Dermis microvascular lymphatic vessel endothelial cell (primary cell): ENCODE measurements around the gene VASP. TPM values are rescaled to one million over a fixed set of nuclear protein-coding genes. Genes with fewer than 3 reads are reported as not detected.
"Not testable (repeated sequence)": the region's sequence is repeated elsewhere in the genome, so short reads cannot be mapped to it uniquely, and the experiment has no call there.

Source experiments
- DNase-seq, 2 donors: peaks; one replicate each; pipeline versions ENCODE4 v3.0.0 to v3.0.0-alpha.2; 2010; ENCODE audit warnings: low read depth in 2 of 2
- total RNA-seq: library from RNA; depleted of rRNA; stranded (reverse); fragments of >200 nt; gene quantifications from 2 replicates; pipeline ENCODE4 v1.2.1, GENCODE V29; 2014

Gene VASP
- total RNA-seq, 1 donor from 2014 or later = 71.5 TPM

DNA sequence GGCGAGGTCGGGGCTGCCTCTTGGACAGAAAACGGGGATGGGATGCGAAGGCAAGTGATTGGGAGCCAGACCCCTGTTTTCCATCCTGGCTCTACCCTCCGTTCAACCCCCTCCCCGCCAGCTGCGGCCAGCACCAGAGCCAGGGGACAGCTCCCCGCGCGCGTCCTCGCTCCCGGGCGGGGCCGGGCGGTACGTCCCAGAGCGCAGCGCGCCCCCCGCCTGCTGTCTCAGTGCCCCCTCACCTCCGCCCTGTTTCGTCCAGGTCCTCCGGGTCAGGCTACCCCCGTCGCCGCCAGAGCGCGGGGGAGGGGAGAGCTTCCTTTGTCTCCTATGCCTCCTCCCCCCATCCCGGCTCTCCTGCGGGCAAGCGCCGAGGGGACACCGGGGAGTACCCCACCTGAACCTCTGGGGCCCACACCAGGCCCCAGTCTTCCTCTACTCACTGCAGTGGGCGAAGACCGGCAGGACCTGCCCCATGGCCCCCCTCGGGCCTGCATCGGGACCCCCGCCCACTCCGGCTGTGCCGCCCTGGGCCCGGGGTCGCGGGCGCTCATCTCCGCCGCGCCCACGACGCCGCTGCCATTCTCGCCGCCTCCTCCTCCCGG, 10.8 kb upstream of the VASP start:
- peak in 1 of 2 donors; percentile 47 for DNase-seq

DNA sequence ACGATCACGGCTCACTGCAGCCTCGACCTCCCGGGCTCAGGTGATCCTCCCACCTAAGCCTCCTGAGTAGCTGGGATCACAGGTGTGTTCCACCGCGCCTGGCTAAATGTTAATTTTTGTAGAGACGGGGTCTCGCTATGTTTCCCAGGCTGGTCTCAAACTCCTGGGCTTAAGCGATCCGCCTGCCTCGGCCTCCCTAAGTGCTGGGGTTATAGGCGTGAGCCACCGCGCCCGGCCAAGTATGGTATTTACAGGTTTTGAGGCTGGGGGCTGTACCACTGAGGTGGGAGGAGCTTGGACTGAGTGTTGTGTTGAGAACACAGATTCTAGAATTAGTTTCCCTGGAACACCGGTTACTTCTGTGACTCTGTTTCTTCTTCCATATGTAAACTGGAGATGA, 9.5 kb upstream of the VASP start:
- DNase-seq = no peak

DNA sequence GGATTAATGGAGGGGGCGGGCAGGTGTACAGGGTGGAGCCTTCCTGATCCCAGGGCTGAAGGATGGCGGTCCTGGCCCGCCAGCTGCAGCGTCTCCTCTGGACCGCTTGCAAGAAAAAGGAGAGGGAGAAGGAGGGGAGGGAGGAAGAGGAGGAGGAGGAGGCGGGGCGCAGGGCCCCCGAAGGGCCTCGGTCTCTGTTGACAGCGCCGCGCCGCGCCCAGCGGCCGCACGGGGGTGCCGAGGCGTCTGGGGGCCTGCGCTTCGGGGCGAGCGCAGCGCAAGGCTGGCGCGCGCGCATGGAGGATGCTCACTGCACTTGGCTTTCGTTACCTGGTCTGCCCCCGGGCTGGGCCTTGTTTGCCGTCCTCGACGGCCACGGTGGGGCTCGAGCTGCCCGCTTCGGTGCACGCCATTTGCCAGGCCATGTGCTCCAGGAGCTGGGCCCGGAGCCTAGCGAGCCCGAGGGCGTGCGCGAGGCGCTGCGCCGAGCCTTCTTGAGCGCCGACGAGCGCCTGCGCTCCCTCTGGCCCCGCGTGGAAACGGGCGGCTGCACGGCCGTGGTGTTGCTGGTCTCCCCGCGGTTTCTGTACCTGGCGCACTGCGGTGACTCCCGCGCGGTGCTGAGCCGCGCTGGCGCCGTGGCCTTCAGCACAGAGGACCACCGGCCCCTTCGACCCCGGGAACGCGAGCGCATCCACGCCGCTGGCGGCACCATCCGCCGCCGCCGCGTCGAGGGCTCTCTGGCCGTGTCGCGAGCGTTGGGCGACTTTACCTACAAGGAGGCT, 8.7 kb upstream of the VASP start, which contains the start of gene PPM1N:
TSS of gene PPM1N (plus strand) at position 33 of the 785 bp plus-strand sequence. CDS start at position 63, 30 bp downstream.
- peak in 1 of 2 donors; percentile 31 for DNase-seq

DNA sequence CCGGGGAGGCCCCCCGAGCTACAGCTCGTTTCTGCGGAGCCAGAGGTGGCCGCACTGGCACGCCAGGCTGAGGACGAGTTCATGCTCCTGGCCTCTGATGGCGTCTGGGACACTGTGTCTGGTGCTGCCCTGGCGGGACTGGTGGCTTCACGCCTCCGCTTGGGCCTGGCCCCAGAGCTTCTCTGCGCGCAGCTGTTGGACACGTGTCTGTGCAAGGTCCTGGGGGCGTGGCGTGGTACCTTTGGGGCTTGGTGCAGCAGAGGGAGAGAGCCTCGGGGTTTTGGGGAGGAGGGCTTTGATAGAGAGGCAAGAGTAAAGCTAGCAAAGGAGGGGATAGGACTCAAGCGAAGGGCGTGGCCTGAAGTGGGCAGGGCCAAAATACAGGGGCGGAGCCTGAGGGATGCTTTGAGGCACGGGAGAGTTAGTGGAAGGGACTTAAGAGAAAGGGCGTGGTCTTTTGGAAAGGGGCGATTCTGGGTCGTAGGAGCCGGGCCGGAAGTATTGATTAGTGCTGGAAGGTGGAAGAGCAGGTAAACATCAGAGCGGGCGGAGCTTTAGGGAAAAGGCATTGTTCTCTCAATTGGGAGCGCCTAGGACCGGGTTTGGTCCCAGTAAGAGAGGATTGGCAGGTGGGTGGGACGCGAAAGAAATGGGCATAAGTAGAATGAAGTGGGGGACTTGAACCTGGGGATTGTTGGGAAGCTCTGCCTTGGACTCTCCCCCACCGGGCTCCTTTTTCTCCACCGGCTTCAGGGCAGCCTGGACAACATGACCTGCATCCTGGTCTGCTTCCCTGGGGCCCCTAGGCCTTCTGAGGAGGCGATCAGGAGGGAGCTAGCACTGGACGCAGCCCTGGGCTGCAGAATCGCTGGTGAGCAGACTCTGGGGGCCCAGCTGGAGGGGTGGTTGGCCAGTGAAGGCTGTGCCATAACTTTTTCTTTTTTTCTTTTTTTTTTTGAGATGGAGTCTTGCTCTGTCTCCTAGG, 7.8 kb upstream of the VASP start:
- DNase-seq = peak in 1 of 2 donors; percentile 29

DNA sequence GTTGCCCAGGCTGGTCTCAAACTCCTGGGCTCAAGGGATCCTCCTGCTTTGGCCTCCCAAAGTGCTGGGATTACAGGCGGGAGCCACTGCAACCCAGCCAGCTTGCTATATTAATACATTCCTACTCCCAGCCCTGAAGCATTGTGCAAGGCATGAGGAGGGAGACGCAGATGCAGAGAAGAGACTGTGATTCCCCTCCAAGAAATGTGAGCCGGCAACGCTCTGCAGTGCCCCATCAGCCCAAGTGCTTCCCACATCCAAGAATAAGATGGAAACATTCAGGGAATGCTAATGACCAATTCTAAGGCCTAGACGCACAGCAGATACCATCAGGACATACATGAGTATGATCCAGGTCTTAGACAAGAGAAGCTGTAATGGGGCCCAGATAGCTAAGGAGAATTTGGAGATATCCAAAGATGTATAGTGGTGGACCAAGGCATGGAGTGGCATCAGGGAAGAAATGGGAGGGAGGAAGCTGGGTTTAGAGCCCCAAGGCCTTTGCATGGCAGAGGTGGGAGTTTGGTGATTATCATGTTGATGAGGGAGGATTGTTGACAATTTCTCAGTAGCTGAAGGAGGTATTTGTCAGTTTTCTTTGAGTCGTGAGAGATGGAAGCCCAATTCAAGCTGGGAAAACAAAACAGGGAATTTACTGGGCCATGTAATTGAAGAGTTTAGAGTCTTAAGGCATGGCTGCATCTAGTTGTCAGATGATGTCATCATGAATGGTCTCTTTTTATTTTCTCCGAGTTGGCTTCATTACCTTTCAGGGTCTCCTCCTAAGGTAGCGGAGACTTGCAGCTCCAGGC, 6.2 kb upstream of the VASP start:
- DNase-seq = no peak

DNA sequence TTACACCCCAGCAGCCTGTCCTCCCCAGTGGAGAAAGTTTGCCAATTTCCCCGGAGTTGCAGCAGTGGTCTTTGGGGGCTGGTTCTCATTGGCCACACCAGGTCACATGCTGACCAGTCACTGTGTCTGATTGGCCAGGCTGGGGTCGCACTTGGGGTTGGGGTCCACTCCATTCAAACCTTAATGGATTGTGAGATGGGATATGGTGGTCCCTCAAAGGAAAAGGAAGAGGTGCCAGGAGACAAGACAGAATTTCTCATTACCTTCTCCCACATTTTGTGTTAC, 5.6 kb upstream of the VASP start:
- no peak for DNase-seq

DNA sequence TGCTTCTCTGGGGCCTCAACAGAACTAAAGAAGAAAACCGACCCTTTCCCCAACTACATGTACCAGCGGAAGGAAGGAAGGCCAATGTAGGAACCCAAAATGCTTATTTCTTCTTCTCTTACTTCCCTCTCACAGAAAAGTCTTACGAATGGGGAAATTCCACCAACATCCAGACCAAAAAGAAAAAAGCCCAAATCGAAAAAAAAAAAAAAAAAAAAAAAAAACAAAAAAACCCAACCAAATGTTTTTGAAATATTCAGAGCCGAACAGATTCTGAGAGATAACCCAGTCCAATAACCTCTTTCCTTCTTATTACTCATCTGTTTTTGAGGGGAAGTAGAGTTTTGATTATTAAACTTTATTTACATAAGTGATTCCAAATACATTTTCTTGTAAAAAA, 5.2 kb upstream of the VASP start:
- no peak for DNase-seq

DNA sequence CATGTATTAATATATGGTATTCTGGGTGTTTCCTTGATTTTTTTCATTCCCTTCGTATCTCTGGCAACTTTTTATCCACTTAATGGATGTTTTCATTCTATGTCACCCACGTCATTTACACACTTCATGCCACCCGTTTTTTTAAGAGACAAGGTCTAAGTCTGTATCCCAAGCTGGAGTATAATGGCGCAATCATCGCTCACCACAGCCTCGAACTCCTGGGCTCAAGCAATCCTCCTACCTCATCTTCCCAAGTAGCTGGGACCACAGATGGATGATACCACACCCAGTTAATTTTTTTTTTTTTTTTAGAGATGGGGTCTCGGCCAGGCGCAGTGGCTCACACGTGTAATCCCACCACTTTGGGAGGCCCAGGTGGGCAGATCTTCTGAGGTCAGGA, 3.4 kb upstream of the VASP start:
- DNase-seq = no peak

DNA sequence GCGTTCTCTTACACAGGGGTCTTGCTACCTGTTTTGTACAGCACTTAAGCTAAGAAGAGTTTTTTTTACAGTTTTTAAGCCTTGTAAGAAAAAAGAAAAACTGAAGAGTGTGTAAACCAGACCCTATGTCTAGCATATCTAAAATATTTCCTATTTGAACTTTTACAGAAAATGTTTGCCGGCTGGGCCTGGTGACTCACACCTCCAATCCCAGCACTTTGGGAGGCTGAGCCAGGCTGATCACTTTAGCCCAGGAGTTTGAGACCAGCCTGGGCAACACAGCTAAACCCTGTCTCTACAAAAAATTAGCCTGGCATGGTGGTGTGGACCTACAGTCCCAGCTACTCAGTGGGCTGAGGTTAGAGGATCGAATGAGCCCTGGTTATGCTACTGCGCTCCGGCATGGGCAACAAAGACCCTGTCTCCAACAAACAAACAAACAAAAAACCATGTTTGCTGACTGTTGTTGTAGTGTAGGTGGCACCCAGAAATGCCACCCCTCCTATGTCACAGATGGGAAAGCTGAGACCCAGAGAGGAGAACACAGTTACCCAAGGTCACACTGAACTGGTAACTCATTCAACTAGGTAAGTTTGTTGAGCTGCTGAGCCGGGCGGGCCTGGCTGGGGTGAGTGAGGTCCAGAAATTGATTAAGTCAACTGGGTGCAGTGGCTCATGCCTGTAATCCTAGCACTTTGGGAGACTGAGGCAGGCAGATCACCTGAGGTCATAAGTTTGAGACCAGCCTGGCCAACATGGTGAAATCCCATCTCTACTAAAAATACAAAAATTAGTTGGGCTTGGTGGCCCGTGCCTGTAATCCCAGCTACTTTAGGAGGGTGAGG, 1.9 kb upstream of the VASP start:
- no peak for DNase-seq

DNA sequence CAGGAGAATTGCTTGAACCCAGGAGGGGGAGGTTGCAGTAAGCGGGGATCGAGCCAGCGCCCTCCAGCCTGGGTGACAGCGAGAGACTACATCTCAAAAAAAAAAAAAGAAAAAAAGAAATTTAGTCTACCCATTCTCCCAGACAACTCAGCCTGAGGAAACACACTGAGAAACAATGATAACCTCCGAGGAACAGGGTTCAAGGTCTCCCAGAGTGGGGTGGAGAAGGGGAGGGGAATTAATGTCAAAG, 1.4 kb upstream of the VASP start:
- no peak for DNase-seq

DNA sequence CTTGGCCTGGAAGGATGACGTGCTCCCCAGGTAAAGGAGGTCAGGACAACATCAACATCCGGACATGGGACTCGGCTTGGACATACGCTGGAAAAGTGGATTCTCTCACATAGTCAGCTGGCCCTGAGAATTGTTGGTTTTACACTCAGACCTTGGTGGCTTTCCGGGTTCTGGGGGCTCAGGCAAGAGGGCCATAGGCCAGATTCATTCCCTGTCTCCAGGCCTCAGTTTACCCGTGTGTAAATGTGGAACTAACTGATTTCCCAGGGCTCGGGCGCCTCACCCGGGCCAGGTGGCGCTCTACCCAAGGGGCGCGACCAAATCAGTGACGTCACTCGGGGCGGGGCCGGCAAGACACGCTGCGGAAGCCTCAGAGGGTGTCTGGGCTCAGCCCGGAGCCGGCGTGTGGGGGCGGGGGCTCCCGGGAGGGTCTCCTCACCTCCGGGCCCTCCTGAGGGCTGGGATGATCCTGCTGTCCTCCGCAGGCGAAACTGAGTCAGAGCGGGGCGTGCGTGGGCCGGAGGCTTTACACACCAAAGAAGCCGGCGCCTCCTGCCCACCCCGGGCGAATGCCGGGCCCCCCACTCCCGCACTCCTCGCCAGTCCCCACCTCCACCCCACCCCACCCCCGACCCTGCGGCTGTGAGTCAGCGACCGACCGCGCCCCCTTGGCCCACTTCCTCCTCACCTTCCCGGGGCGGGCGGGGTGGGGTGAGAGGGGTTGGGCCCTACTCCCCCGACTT, 862 bp upstream of the VASP start:
- peak in 1 of 2 donors; percentile 88 for DNase-seq

DNA sequence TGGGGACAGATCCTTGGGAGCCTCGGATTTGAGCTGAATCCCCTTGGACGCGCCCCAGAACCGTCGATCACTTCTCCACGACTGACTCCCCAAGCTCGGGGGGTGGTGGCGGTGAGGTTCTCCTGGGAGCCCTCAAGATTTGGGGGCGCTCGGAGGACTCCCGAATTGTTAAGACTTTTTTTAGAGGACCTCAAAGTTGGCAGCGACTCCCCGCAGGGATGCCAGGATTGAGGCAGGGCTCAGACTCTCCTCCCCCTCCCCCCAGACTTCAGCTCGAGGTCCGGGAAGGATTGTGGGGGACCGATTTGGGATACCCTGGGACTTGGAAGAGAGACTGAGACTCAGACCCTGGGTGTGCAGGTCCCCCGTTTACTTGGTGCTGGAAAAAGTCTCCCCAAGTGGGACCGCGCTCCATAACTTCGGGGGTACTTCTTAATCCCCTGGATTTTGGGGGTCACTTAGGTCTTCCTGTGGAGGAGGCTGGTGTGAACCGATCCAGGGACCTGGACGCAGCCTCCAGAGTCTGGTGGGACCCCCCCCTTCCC, 665 bp downstream of the VASP start:
- DNase-seq = peak in 1 of 2 donors; percentile 18

DNA sequence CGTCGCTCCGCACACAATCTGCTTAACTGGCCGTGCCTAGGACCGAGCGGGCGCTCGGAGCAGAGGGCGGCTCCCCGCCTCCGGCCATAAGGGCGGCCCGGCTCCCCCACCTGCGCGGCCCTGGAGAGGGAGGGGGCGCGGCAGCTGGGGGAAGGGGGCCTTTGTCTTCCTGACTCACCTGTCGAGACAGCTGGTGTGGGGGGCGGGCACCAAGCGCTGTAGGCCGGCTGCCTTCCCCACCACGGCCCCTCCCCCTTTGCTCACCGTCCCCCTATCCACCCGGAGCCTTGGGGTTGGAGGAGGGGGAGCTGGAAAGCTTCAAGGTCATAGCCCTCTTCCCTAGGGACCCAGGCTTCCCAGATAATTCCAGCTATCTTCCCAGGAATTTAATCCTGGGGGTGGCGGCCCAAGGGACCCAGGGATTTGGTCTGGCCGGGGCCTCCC, 1.2 kb downstream of the VASP start:
- peak in 1 of 2 donors; percentile 46 for DNase-seq

DNA sequence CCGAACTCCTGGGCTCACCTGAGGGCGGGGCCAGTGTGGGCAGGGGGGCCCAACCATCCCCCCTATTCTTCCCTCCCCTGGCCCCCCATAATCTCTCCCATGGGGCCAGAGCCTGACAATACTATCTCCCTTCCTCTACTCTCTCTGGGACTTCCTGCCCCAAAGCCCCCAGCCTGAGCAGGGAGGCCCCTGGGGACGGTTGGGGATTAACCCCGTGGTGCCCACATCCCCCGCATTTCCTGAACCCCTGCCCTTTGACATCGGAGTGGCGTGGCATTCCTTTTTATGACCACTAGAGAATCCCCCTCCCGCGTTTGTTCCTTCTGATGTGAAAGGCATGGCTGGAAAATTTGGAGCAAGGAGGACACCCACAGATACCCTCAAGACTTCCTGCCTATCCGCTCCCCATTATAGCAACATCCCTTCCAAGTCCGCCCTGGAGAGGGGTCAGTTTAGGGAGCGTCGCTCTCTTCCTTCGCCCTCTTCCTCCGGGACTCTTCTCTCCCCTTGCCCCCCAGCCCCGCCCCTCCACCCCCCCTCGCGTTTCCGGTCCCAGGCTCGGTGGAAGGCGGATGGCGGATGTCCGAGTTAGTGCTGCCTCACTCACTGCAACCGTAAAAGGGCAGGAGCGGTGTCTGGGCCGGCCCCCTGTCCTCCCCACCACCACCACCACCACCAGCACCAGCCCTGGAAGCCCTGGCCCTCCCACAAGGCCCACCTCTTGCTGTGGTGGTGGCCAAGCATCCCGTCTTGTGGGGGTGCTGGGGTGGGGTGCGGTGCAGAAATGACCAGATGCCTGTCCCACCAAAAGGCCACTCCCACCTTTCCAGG, 1.8 kb downstream of the VASP start:
- DNase-seq = peak in 1 of 2 donors; percentile 58

DNA sequence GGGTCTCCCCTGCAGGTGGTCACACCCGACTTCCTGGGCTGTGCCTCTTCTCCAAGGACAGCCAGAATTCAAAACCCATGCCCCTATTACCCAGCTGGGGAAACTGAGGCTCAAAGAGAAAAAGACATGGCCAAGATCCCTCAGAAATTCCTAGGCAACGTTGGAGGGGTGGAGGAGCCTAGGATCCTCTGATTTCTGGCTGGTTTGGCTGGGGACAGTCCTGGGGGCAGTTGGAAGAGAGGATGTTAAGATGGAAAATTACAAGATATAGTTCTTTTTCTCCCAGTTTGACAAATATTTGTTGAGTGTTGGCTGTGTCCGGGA, 2.4 kb downstream of the VASP start:
- no peak for DNase-seq

DNA sequence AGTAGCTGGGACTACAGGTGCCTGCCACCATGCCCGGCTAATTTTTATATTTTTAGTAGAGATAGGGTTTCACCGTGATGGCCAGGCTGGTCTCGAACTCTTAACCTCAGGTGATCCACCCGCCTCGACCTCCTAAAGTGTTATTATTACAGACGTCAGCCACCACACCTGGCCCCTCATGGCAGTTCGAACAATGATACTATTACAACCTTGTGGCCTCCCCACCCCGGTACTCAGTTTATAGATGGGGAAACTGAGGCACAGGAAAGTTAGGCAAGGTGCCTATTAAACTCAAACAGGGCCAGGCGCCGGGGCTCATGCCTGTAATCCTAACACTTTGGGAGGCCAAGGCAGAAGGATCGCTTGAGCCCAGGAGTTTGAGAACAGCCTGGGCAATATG, 3.1 kb downstream of the VASP start:
- not testable (repeated sequence) for DNase-seq

DNA sequence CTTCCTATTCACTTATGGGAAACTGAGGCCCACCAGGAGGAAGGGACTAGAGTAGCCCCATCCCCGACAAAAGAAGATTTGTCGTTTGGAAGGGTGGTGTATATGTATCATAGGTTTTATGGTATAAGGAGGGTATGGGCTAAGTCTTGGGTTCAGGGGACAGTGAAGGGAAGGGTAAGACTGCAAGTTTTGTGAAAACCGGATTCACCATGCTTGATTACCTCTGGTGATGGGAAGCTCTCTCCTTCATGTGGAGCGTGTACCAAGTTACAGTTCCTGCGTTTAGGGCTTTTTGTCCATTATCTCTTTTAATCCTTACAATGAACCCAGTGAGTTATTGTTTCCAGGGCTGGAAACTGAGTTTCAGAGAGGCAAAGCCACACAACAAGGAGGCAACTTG, 3.8 kb downstream of the VASP start:
- no peak for DNase-seq

DNA sequence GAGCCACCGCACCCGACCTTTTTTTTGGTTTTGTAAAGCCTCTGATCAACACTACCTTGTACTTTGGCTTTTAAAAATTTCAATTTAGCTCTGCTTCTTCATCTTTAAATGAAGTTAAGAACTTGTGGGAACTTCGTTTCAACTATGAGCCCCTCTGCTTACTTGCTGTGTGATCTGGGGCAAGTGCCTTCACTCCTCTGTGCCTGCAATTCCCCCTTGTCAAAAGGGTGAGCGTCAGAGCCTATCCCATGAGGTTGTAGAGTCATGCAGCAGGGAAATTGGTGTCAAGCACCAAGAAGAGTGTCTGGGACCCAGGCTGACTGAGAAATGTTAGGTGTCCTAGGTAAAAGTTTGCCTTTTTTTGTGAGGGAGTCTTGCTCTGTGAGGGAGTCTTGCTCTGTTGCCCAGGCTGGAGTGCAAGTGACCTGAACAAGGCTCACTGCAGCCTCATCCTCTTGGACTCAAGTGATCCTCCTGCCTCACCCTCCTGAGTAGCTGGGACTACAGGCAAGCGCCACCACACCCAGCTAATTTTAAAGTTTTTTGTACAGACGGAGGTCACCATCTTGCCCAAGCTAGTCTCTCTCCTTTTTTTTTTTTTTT, 5.7 kb downstream of the VASP start:
- no peak for DNase-seq
